Measurements from ENCODE around the gene GLIS1. TPM values are rescaled to one million over a fixed set of nuclear protein-coding genes. Genes with fewer than 3 reads are reported as not detected.

GLIS1 gene
- total RNA-seq, 1 experiment from 2014 or later, result 1.7 TPM

DNA sequence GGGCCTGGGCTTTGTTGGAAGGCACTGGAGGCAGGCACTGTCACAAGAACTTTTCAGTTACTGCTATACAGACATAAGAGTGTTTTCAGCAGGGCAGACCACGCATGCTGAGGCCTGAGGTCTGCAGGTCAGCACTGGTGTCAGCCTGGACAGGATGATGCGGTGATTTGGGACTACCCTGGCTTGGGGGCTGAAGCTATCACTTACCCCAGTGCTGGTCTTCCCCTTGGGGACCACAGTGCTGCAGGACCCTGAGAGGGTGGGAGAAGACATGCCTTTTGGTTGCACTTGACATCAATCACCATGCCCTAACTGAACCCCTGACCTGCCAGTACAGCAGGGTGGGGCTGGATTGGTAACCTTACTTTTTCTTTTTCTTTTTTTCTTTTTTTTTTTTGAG, 270.6 kb downstream of the GLIS1 start:
- no peak overlapping the region for H2AFZ ChIP-seq (ENCODE audit: low read length)
- ATAC-seq (no peak), DNase-seq (no peak)
- no peaks in the 10 kb centered on the region for H3K4me1 ChIP-seq (ENCODE audit: insufficient read depth, low read length)
- H4K20me1 ChIP-seq (ENCODE audit: low read length), result no peaks in the 10 kb centered on the region
- intact Hi-C loops (cut with micrococcal nuclease), result no loop called here
- no peaks in the 10 kb centered on the region for H3K79me2 ChIP-seq (ENCODE audit: low read length)
- CTCF ChIA-PET, result no interaction called here
- no peaks in the 10 kb centered on the region for H3K27me3 ChIP-seq (ENCODE audit: low read length)
- no peak overlapping the region for H3K9ac ChIP-seq (ENCODE audit: low read length)
- no TSS peak for BruUV-seq (replicated peaks)
- H3K4me2 ChIP-seq (ENCODE audit: low read length), result no peak overlapping the region
- H3K36me3 ChIP-seq (ENCODE audit: low read depth, low read length), result no peaks in the 10 kb centered on the region
- POLR2A ChIA-PET (ENCODE audit: unreplicated experiment), result no interaction called here
- H3K27ac ChIP-seq (ENCODE audit: low read length), result no peak overlapping the region
- H3K9me3 ChIP-seq (ENCODE audit: low read length), result no peaks in the 10 kb centered on the region
- no peaks in the 10 kb centered on the region for H3F3A ChIP-seq (ENCODE audit: low read length, unreplicated experiment)
- no peaks in the 10 kb centered on the region for H3K9me2 ChIP-seq (replicated peaks; ENCODE audit: low read length)
- no peak overlapping the region for H3K4me3 ChIP-seq (ENCODE audit: low read length)
- TF ChIP-seq EZH2phosphoT487 (IDR thresholded peaks at IDR 0.05; ENCODE audit: borderline replicate concordance, low read length) (no peak), EZH2 (IDR thresholded peaks at IDR 0.05; ENCODE audit: low read length, unreplicated experiment) (no peak)
- TF ChIP-seq, protein P1, sequence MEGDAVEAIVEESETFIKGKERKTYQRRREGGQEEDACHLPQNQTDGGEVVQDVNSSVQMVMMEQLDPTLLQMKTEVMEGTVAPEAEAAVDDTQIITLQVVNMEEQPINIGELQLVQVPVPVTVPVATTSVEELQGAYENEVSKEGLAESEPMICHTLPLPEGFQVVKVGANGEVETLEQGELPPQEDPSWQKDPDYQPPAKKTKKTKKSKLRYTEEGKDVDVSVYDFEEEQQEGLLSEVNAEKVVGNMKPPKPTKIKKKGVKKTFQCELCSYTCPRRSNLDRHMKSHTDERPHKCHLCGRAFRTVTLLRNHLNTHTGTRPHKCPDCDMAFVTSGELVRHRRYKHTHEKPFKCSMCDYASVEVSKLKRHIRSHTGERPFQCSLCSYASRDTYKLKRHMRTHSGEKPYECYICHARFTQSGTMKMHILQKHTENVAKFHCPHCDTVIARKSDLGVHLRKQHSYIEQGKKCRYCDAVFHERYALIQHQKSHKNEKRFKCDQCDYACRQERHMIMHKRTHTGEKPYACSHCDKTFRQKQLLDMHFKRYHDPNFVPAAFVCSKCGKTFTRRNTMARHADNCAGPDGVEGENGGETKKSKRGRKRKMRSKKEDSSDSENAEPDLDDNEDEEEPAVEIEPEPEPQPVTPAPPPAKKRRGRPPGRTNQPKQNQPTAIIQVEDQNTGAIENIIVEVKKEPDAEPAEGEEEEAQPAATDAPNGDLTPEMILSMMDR (conservative IDR thresholded peaks at IDR 0.05; ENCODE audit: low read depth, low read length), result no peak

DNA sequence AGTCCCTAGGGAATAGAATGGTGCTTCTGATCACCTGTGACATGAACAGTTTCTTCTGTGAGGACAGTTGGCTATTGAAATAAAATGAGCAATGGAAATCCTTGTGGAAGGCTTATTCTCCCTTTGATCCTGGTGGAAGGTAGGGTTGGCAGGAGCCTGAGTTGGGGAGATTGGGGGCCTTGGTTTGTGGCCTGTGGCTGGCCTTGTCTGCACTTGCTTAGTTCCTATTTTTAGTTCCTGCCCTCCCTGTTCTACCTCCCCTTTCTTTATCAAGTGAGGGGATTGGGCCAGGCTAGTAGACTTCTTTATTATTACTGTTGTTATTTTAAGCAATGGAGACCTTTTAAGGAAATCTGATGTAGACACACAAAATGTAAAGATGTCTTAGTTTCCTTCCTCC, 271.6 kb downstream of the GLIS1 start:
- Histone ChIP-seq H3K36me3 (ENCODE audit: low read depth, low read length) (no peaks in the 10 kb centered on the region), H3K9me2 (replicated peaks; ENCODE audit: low read length) (no peaks in the 10 kb centered on the region), H3K27me3 (ENCODE audit: low read length) (no peaks in the 10 kb centered on the region), H3K9ac (ENCODE audit: low read length) (no peak overlapping the region), H3K4me1 (ENCODE audit: insufficient read depth, low read length) (no peaks in the 10 kb centered on the region), H2AFZ (ENCODE audit: low read length) (no peak overlapping the region), H3K79me2 (ENCODE audit: low read length) (no peaks in the 10 kb centered on the region), H3K27ac (ENCODE audit: low read length) (no peak overlapping the region), H4K20me1 (ENCODE audit: low read length) (no peaks in the 10 kb centered on the region), H3K4me3 (ENCODE audit: low read length) (no peak overlapping the region), H3K4me2 (ENCODE audit: low read length) (no peak overlapping the region), H3F3A (ENCODE audit: low read length, unreplicated experiment) (no peaks in the 10 kb centered on the region), H3K9me3 (ENCODE audit: low read length) (no peaks in the 10 kb centered on the region)
- POLR2A ChIA-PET (ENCODE audit: unreplicated experiment), result no interaction called here
- no peak for DNase-seq
- intact Hi-C loops (cut with micrococcal nuclease), result no loop called here
- no peak for TF ChIP-seq EZH2 (IDR thresholded peaks at IDR 0.05; ENCODE audit: low read length, unreplicated experiment)
- TF ChIP-seq, protein P1 (conservative IDR thresholded peaks at IDR 0.05; ENCODE audit: low read depth, low read length), result no peak
- no peak for TF ChIP-seq EZH2phosphoT487 (IDR thresholded peaks at IDR 0.05; ENCODE audit: borderline replicate concordance, low read length)
- no peak for ATAC-seq
- CTCF ChIA-PET, result no interaction called here
- no TSS peak for BruUV-seq (replicated peaks)

- POLR2A ChIA-PET (ENCODE audit: unreplicated experiment), result no interaction called here
- H4K20me1 ChIP-seq (ENCODE audit: low read length), result no peaks in the 10 kb centered on the region
- no peaks in the 10 kb centered on the region for H3K27me3 ChIP-seq (ENCODE audit: low read length)
- H3F3A ChIP-seq (ENCODE audit: low read length, unreplicated experiment), result no peaks in the 10 kb centered on the region
- no peaks in the 10 kb centered on the region for H3K4me1 ChIP-seq (ENCODE audit: insufficient read depth, low read length)
- no peaks in the 10 kb centered on the region for H3K9me3 ChIP-seq (ENCODE audit: low read length)
- no peak overlapping the region for H3K9ac ChIP-seq (ENCODE audit: low read length)
- CTCF ChIA-PET, result interaction anchor here (0.6 kb wide), 1 partner anchor 267 kb away, joined by 5 read pairs; no protein-coding TSS in a partner anchor
- BruUV-seq (replicated peaks), result no TSS peak
- TF ChIP-seq EZH2 (IDR thresholded peaks at IDR 0.05; ENCODE audit: low read length, unreplicated experiment), result no peak
- no peak for TF ChIP-seq EZH2phosphoT487 (IDR thresholded peaks at IDR 0.05; ENCODE audit: borderline replicate concordance, low read length)
- TF ChIP-seq, protein P1 (conservative IDR thresholded peaks at IDR 0.05; ENCODE audit: low read depth, low read length), result no peak
- H2AFZ ChIP-seq (ENCODE audit: low read length), result no peak overlapping the region
- intact Hi-C loops (cut with micrococcal nuclease), result no loop called here
- H3K36me3 ChIP-seq (ENCODE audit: low read depth, low read length), result no peaks in the 10 kb centered on the region
- no peak for DNase-seq
- no peaks in the 10 kb centered on the region for H3K79me2 ChIP-seq (ENCODE audit: low read length)
- no peak overlapping the region for H3K27ac ChIP-seq (ENCODE audit: low read length)
- ATAC-seq, result no peak
- no peaks in the 10 kb centered on the region for H3K9me2 ChIP-seq (replicated peaks; ENCODE audit: low read length)
- no peak overlapping the region for H3K4me2 ChIP-seq (ENCODE audit: low read length)
- H3K4me3 ChIP-seq (ENCODE audit: low read length), result no peak overlapping the region
Measured at GRCh38 chr1:53465023-53465957, 273.7 kb downstream of the GLIS1 start.
